HCT116 (cell line): ENCODE data around the gene UBAC2. TPM values are rescaled to one million over a fixed set of nuclear protein-coding genes. Genes with fewer than 3 reads are reported as not detected.

Experiments
- ATAC-seq: fragments of 200-7000 bp; cut with Tn5 transposase; 2 replicates; pipeline ENCODE4 v1.9.1; 2020; ENCODE audit warnings: mild to moderate bottlenecking, moderate library complexity
- BruUV-seq: library from RNA; stranded (reverse); fragments of 400-500 nt; replicated peaks from 2 replicates; lab custom pipeline; 2021; lab: Mats Ljungman, UMichigan
- CTCF ChIA-PET: fragments of 300-600 bp; sonication (Branson Sonifier 250); formaldehyde crosslinking; loops from one replicate; lab custom pipeline; 2021; ENCODE audit warnings: antibody characterized with exemption; lab: Charles Lee
- POLR2A ChIA-PET: fragments of 300-600, 350-600 bp; sonication (Branson Sonifier 250); formaldehyde crosslinking; loops from one replicate; lab custom pipeline; 2021; ENCODE audit warnings: antibody characterized with exemption; lab: Charles Lee
- RAD21 ChIA-PET, 2 experiments: fragments of 300-600 bp; sonication (Branson Sonifier 250); formaldehyde crosslinking; loops; one replicate each; lab custom pipeline; 2023; ENCODE audit warnings: low total read pairs in 2 of 2; ENCODE audit not compliant: uncharacterized antibody in 2 of 2, unreplicated experiment in 2 of 2, low non-redundant PET in 1 of 2; lab: Charles Lee
- DNase-seq: peaks from one replicate; pipeline ENCODE4 v3.0.0-alpha.2; 2010; ENCODE audit warnings: low read depth, low spot score
- H2AFZ ChIP-seq: fragments of 200-600 bp; shearing (Covaris generic), sonication (generic); 2 replicates; pipeline ENCODE4 v1.6.1; 2017; ENCODE audit warnings: low read depth, mixed run types, mixed read lengths, antibody characterized with exemption, low read length; ENCODE audit not compliant: poor library complexity, severe bottlenecking
- H3K27ac ChIP-seq: 2 replicates; pipeline ENCODE4 v1.5.1; 2012; ENCODE audit warnings: low read depth, low read length
- H3K27me3 ChIP-seq: fragments of 200-600 bp; sonication (generic); 2 replicates; pipeline ENCODE4 v1.6.1; 2016; ENCODE audit warnings: mixed run types, low read length, mixed read lengths; ENCODE audit not compliant: insufficient read depth
- H3K36me3 ChIP-seq, 2 experiments: fragments of 200-500 bp in 1 of 2; fragments of 200-600 bp in 1 of 2; sonication (Bioruptor generic) in 1 of 2; sonication (generic) in 1 of 2; 2 replicates each; pipeline versions ENCODE4 v1.5.1 to v1.6.1; 2014 to 2016; ENCODE audit warnings: low read length in 2 of 2, inconsistent platforms in 1 of 2, mixed read lengths in 1 of 2, mixed run types in 1 of 2; ENCODE audit not compliant: insufficient read depth in 2 of 2, control insufficient read depth in 1 of 2
- H3K4me1 ChIP-seq, 2 experiments: fragments of 200-600 bp in 1 of 2; sonication (generic) in 1 of 2; 2 replicates each; pipeline versions ENCODE4 v1.5.1 to v1.6.1; 2012 to 2017; ENCODE audit warnings: low read length in 2 of 2, inconsistent platforms in 1 of 2, mild to moderate bottlenecking in 1 of 2, mixed read lengths in 1 of 2, mixed run types in 1 of 2, moderate library complexity in 1 of 2; ENCODE audit not compliant: insufficient read depth in 2 of 2, control insufficient read depth in 1 of 2
- H3K4me2 ChIP-seq: fragments of 200-600 bp; sonication (generic); 2 replicates; pipeline ENCODE4 v1.6.1; 2017; ENCODE audit warnings: mixed run types, low read length, mixed read lengths
- H3K4me3 ChIP-seq, 2 experiments: fragments of 200-600 bp in 1 of 2; sonication (generic) in 1 of 2; replicated peaks in 1 of 2; 2 replicates each; pipeline ENCODE4 v1.5.1; 2011 to 2016; ENCODE audit warnings: low read length in 2 of 2, control low read depth in 1 of 2, low read depth in 1 of 2, mild to moderate bottlenecking in 1 of 2, mixed read lengths in 1 of 2, mixed run types in 1 of 2
- H3K79me2 ChIP-seq: fragments of 200-600 bp; sonication (generic); 2 replicates; pipeline ENCODE4 v1.6.1; 2017; ENCODE audit warnings: mild to moderate bottlenecking, mixed run types, low read length, moderate library complexity, mixed read lengths; ENCODE audit not compliant: insufficient read depth
- H3K9ac ChIP-seq: fragments of 200-600 bp; sonication (generic); 2 replicates; pipeline ENCODE4 v1.6.1; 2016; ENCODE audit warnings: low read length, mixed read lengths
- H3K9me2 ChIP-seq: fragments of 200-600 bp; sonication (generic), shearing (Covaris generic); 2 replicates; pipeline ENCODE4 v1.6.1; 2017; ENCODE audit warnings: mixed run types, mild to moderate bottlenecking, moderate library complexity; ENCODE audit not compliant: insufficient read depth
- H3K9me3 ChIP-seq, 2 experiments: fragments of 200-500 bp in 1 of 2; fragments of 200-600 bp in 1 of 2; sonication (Bioruptor generic) in 1 of 2; sonication (generic) in 1 of 2; 2 replicates each; pipeline ENCODE4 v1.6.1; 2014 to 2017; ENCODE audit warnings: low read length in 2 of 2, mixed read lengths in 2 of 2, inconsistent platforms in 1 of 2, low read depth in 1 of 2, mild to moderate bottlenecking in 1 of 2, mixed run types in 1 of 2, moderate library complexity in 1 of 2; ENCODE audit not compliant: control insufficient read depth in 1 of 2, insufficient read depth in 1 of 2
- H4K20me1 ChIP-seq: fragments of 200-600 bp; sonication (generic), shearing (Covaris generic); 2 replicates; pipeline ENCODE4 v1.6.1; 2017; ENCODE audit warnings: mixed run types, mild to moderate bottlenecking, moderate library complexity; ENCODE audit not compliant: insufficient read depth
- CBX3 ChIP-seq: IDR thresholded peaks from 2 replicates; pipeline ENCODE4 v1.6.1; 2012; ENCODE audit warnings: low read depth
- CEBPB ChIP-seq: IDR thresholded peaks from 2 replicates; pipeline ENCODE4 v1.6.1; 2012; ENCODE audit warnings: low read depth
- CTCF ChIP-seq, 3 experiments: fragments of 200-600 bp in 1 of 3; sonication (generic) in 1 of 3; IDR thresholded peaks in 2 of 3; conservative IDR thresholded peaks in 1 of 3; 2 replicates each; pipeline ENCODE4 v1.5.1; 2012 to 2017; ENCODE audit warnings: low read depth in 2 of 3, low read length in 2 of 3, antibody characterized with exemption in 1 of 3, borderline replicate concordance in 1 of 3, control low read depth in 1 of 3, mild to moderate bottlenecking in 1 of 3, mixed read lengths in 1 of 3, mixed run types in 1 of 3, moderate library complexity in 1 of 3; ENCODE audit not compliant: insufficient read depth in 1 of 3
- FOSL1 ChIP-seq: IDR thresholded peaks from 2 replicates; pipeline ENCODE4 v1.6.1; 2012; ENCODE audit warnings: low read depth
- MAX ChIP-seq: IDR thresholded peaks from 2 replicates; pipeline ENCODE4 v1.6.1; 2012
- RAD21 ChIP-seq: IDR thresholded peaks from 2 replicates; pipeline ENCODE4 v1.6.1; 2012; ENCODE audit warnings: low read depth, mild to moderate bottlenecking
- TCF7L2 ChIP-seq: IDR thresholded peaks from 2 replicates; pipeline ENCODE4 v1.7.0; 2011; ENCODE audit warnings: borderline replicate concordance, inconsistent platforms; ENCODE audit not compliant: insufficient read depth, insufficient read length; ENCODE audit errors: extremely low read depth
- intact Hi-C: fragments of 100-400 bp; cut with micrococcal nuclease; formaldehyde crosslinking; loops from 2 replicates; pipeline ENCODE4 v1.10.0; 2022
- total RNA-seq: library from RNA; stranded (reverse); gene quantifications from one replicate; pipeline ENCODE4 v1.2.1, GENCODE V29; 2021; ENCODE audit not compliant: unreplicated experiment
- TF ChIP-seq, protein P1 (sequence below): IDR thresholded peaks from 2 replicates; pipeline ENCODE4 v1.6.1; 2012; ENCODE audit warnings: low read depth

Gene UBAC2
- total RNA-seq, 1 experiment from 2014 or later = 67.4 TPM

DNA sequence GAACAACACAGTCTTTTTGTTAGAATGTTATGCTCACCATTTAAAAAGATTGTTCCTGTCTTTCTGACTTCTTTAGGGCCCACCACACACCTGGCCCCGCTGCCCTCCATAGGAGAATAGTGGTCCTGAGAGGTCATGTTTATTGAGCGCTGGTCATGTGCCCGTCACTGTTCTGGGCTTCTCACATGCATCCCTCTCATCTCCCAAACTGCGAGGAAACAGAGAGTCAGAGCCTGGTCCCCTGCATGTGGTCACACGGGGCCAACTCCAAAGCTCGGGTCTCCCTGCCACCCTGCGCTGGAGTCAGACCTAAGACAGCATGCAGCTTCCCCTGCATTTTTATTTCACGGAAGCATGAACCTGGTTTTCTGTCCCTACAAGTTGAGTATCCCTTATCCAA lies 177.0 kb downstream of the UBAC2 start:
- H3K9me2 ChIP-seq = no peaks in the 10 kb centered on the region
- intact Hi-C loops = no loop called here
- H3K4me1 ChIP-seq = peaks cover 0 to 10% of the 10 kb centered on the region in 2 experiments; a peak in 2 of 4 replicates
- H3K27me3 ChIP-seq = no peaks in the 10 kb centered on the region
- DNase-seq (no peak), ATAC-seq (no peak)
- H3K9me3 ChIP-seq = no peaks in the 10 kb centered on the region
- H3K4me2 ChIP-seq = no peak overlapping the region
- ChIA-PET POLR2A (no interaction called here), RAD21 (no interaction called here), CTCF (no interaction called here)
- H2AFZ ChIP-seq = no peak overlapping the region
- H4K20me1 ChIP-seq = no peaks in the 10 kb centered on the region
- no peak overlapping the region for H3K27ac ChIP-seq
- no peak overlapping the region for H3K9ac ChIP-seq
- BruUV-seq = no TSS peak
- H3K36me3 ChIP-seq = peaks cover 5 to 9% of the 10 kb centered on the region in 2 experiments; a peak in 2 of 4 replicates
- no peak overlapping the region for H3K4me3 ChIP-seq
- H3K79me2 ChIP-seq = no peaks in the 10 kb centered on the region
- TF ChIP-seq CTCF (IDR thresholded peaks at IDR 0.05 in 2 of 3, conservative IDR thresholded peaks at IDR 0.05 in 1 of 3; ENCODE audit: borderline replicate concordance in 1 of 3, insufficient read depth in 1 of 3, low read depth in 2 of 3, low read length in 2 of 3) (no peak), MAX (no peak), CBX3 (no peak), RAD21 (no peak), CEBPB (no peak), TCF7L2 (no peak), FOSL1 (no peak)
- TF ChIP-seq, protein P1, sequence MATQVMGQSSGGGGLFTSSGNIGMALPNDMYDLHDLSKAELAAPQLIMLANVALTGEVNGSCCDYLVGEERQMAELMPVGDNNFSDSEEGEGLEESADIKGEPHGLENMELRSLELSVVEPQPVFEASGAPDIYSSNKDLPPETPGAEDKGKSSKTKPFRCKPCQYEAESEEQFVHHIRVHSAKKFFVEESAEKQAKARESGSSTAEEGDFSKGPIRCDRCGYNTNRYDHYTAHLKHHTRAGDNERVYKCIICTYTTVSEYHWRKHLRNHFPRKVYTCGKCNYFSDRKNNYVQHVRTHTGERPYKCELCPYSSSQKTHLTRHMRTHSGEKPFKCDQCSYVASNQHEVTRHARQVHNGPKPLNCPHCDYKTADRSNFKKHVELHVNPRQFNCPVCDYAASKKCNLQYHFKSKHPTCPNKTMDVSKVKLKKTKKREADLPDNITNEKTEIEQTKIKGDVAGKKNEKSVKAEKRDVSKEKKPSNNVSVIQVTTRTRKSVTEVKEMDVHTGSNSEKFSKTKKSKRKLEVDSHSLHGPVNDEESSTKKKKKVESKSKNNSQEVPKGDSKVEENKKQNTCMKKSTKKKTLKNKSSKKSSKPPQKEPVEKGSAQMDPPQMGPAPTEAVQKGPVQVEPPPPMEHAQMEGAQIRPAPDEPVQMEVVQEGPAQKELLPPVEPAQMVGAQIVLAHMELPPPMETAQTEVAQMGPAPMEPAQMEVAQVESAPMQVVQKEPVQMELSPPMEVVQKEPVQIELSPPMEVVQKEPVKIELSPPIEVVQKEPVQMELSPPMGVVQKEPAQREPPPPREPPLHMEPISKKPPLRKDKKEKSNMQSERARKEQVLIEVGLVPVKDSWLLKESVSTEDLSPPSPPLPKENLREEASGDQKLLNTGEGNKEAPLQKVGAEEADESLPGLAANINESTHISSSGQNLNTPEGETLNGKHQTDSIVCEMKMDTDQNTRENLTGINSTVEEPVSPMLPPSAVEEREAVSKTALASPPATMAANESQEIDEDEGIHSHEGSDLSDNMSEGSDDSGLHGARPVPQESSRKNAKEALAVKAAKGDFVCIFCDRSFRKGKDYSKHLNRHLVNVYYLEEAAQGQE = no peak
- TF ChIP-seq, all 23 proteins: peak for 0
